ENCODE measurements around the gene SYNGR3.
"Not testable (repeated sequence)": the region's sequence is repeated elsewhere in the genome, so short reads cannot be mapped to it uniquely, and the experiment has no call there.

SYNGR3 gene, protein sequence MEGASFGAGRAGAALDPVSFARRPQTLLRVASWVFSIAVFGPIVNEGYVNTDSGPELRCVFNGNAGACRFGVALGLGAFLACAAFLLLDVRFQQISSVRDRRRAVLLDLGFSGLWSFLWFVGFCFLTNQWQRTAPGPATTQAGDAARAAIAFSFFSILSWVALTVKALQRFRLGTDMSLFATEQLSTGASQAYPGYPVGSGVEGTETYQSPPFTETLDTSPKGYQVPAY

GRCh38 chr16:1989209-1990100 is at the start of gene SYNGR3:
SYNGR3 (plus strand) TSS chr16:1989970; CDS start chr16:1990103, 133 bp downstream.
- no peak for DNase-seq (ENCODE audit: low read depth in 3 of 3)

GRCh38 chr16:1940273-1941161 is 49.3 kb upstream of the SYNGR3 start:
- DNase-seq (ENCODE audit: low read depth in 3 of 3): no peak

- DNase-seq (ENCODE audit: low read depth in 3 of 3): no peak
Measured at GRCh38 chr16:1941162-1942046, 48.4 kb upstream of the SYNGR3 start.

DNA sequence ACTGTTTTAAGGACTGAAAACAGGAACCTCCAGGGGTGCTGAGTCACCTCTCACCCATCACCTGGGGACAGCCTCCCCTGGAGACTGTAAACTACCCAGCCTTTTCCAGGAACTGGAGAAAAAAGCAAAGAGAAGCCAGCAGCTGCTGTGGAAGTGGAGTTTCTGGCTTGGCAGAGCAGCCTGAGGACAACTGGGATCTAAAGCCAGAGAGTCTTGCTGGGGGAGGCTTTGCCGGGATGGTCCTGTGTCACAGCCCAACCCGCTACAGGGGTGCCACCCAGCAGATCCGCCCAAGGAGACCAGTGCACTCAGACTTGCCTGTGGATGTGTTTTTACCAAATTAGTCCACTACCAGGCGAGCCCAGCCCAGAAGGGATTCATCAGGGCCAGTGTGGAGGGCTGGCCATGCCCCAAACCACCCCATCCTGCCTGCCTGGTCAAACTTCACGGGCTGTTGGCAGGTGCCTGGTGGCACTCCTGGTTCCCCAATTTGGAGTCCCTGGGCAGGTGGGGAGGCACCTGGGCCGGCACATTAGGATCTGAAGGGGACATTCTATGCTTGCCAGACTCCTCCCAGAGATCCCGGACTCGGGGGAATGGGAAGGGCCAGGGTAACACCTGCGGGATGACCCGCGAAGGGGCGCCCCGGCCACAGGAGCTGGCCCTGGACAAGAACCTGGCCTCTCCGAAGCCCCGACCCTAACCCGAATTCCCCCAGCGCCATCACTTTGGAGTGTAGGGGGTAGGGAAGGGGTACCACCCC is 47.5 kb upstream of the SYNGR3 start:
- DNase-seq (ENCODE audit: low read depth in 3 of 3): no peak

DNA sequence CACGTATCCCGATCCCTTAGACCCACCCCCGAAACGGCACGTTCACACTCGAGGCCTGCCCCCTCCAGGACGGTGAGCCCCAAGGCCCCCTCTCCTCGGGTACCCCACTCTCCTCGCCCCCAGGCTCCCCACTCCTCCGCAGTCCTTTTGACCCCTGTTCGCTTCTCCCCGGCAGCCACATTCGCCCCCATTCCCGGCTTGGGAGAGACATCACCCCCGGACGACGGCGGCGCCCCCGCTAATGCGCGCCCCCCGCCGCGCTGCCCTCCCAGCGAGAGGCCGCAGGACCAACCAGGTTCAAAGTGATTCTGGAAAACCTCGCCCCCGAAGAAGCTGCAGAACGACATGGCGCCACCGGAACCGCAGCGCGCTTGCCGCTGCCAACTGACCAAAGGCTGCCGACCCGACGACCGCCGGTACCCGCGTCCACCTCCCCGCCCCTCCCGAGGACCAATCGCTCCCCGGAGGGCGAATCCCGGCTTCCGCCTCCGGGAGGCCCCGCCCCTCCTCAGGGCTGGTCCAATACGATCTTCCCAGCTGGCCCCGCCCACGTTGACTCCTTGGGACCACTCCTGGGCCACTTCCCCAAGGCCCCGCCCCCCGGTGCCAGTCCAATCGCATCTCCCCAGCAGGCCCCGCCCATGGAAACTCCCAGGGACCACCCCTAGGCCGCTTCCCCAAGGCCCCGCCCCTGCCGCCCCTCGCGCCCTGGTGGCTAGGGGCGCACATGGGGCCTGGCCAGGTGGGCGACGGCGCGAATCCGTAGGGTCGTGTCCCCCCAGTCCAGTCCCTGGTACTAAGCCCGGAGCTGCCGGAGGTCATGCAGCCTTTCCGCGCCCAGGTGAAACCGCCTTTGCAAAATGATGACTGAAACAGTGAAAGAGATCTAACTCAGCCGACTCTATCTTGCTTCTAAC is 46.7 kb upstream of the SYNGR3 start, which contains the start of gene MSRB1:
Gene MSRB1, minus strand, starts transcription at position 390 of the 917 bp plus-strand sequence. Its CDS starts 43 bp downstream, at position 347.
- peak; percentile 99 to 100 (median 99) for DNase-seq (ENCODE audit: low read depth in 3 of 3)

GRCh38 chr16:1944612-1945199 is 45.1 kb upstream of the SYNGR3 start:
- no peak for DNase-seq (ENCODE audit: low read depth in 3 of 3)

DNA sequence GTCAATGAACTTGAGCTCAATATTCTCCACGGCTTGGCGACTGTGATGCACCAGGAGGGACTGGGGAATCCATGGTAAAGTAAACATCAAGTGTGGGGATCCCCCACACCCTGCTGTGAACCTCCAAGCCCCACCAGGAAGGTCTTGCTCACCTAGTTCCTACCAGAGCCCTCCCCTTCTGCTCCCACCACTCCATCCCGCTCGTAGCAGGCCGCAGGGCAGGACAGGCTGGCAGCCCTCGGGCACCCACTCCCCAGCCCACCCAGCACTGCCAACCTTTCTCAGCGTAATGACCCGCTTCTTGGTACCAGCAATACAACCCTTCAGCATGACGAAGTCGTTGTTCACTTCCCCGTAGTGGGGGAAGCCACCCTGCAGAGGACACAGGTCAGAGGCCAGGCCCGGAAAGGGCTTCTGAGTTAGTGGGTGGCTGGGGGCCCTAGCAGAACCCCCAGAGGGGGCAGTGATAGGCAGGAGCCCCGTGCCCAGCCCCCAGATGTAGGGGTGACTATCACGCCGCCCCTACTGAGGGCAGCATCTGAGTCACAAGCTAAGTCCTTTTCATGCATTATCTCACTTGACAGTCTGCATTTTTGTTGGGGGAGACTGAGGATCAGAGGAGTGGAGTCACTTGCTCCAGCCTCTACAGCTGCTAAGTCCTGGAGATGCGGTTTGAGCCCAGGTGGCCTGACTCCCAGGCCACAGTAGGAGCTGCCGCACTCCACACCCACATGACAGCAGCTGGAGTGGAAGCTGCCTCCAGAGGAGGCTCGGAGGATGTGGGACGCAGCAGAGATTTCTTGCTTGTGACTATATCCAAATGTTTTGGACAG is 44.0 kb upstream of the SYNGR3 start:
- no peak for DNase-seq (ENCODE audit: low read depth in 3 of 3)

GRCh38 chr16:1946495-1947368 is 43.0 kb upstream of the SYNGR3 start:
- no peak for DNase-seq (ENCODE audit: low read depth in 3 of 3)

DNA sequence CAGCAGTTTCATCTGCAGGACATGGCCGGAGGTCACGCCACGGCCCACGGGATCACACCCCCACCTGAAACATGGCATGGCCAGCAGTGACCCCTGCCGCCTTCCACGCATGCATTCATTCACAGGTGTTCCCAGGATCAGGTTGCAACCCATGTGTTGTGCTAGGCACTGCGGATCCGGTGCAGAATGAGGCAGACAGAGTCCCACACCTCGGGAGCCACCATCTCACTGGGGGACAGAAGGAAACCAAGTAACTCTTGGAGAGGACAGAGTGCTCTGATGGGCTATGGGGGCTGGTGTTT is 42.5 kb upstream of the SYNGR3 start:
- no peak for DNase-seq (ENCODE audit: low read depth in 3 of 3)

DNA sequence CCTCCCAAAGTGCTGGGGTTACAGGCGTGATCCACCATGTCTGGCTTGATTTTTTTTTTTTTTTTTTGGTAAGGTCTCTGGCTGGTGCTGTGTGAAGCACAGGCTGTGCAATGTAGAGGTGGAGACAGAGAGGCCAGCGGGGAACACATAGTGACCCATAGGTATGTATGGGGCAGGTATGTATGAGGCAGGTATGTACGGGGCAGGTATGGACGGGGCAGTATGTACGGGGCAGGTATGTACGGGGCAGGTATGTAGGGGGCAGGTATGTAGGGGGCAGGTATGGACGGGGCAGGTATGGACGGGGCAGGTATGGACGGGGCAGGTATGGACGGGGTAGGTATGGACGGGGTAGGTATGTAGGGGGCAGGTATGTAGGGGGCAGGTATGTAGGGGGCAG is 40.3 kb upstream of the SYNGR3 start:
- no peak for DNase-seq (ENCODE audit: low read depth in 3 of 3)

- DNase-seq (ENCODE audit: low read depth in 3 of 3): no peak
Measured at GRCh38 chr16:1950047-1950446, 39.7 kb upstream of the SYNGR3 start.

DNA sequence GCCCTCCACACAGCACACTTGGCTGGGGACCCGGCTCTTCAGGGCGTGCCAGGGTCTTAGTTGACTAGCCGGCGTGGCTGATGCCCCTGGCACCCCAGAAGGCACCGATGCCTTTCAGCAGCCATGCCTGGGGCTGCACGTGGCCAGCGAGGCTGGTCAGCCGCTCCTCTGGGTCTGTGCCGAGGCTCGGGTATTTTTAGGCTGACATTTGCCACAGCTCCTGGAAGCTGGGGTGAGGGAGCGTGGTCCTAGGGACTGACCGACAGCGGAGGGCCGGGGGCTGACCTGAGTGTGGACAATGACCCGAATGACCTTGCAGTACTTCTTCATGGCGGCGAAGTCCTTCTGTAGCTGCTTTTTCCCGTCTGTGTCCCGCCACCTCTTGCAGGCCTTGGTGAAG is 39.2 kb upstream of the SYNGR3 start:
- no peak for DNase-seq (ENCODE audit: low read depth in 3 of 3)

DNA sequence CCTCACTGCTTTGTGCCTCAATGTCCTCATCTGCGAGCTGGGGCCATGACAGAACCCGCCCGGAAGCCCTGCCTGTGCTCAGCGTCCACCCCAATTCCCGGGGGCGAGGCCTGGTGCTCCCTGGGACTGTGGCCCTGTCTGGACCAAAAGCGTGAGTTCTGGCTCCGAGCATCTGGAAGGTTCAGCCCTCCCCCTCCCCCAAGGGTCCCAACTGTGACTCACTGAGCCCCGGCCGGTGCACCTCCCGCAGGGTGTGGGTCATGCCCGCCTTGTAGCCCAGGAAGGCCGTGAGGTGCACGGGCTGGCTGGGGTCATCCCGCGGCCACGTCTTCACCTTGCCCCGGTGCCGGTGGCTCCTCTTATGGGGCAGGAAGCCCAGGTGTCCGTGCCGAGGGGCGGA is 36.0 kb upstream of the SYNGR3 start:
- DNase-seq (ENCODE audit: low read depth in 3 of 3): no peak

DNA sequence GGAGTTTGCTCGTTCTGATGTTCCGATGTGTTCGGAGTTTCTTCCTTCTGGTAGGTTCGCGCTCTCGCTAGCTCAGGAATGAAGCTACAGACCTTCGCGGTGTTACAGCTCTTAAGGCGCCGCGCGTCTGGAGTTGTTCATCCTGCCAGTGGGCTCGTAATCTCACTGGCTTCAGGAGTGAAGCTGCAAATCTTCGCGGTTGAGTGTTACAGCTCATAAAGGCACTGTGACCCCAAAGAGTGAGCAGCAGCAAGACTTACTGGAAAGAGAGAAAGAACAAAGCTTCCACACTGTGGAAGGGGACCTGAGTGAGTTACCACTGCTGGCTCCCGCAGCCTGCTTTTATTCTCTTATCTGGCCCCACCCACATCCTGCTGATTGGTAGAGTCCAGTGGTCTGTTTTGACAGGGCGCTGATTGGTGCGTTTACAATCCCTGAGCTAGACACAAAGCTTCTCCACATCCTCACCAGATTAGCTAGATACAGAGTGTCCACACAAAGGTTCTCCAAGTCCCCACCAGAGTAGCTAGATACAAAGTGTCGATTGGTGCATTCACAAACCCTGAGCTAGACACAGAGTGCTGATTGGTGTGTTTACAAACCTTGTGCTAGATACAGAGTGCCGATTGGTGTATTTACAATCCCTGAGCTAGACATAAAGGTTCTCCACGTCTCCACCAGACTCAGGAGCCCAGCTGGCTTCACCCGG is 32.2 kb upstream of the SYNGR3 start:
- not testable (repeated sequence) for DNase-seq (ENCODE audit: low read depth in 3 of 3)

GRCh38 chr16:1958143-1958491 is 31.7 kb upstream of the SYNGR3 start:
- not testable (repeated sequence) for DNase-seq (ENCODE audit: low read depth in 3 of 3)

GRCh38 chr16:1958715-1959268 is 31.0 kb upstream of the SYNGR3 start:
- no peak for DNase-seq (ENCODE audit: low read depth in 3 of 3)
